Uterus (tissue), 4 donors: ENCODE data around the gene DPYSL5. TPM values are rescaled to one million over a fixed set of nuclear protein-coding genes. Genes with fewer than 3 reads are reported as not detected.

Experiments
- DNase-seq, 2 donors: peaks; one replicate each; pipeline ENCODE4 v3.0.0-alpha.2; 2019 to 2020
- H3K27ac ChIP-seq, 2 donors: fragments of 200-600 bp; sonication (generic); 1 replicate in 1 of 2; 2 replicates in 1 of 2; pipeline ENCODE4 v1.5.1; 2016 to 2018
- H3K27me3 ChIP-seq, 2 donors: fragments of 200-600 bp; sonication (generic); one replicate each; pipeline ENCODE4 v1.5.1; 2018 to 2019; ENCODE audit warnings: control low read depth in 1 of 2
- H3K36me3 ChIP-seq, 2 donors: fragments of 200-600 bp; sonication (generic); one replicate each; pipeline ENCODE4 v1.5.1; 2019; ENCODE audit warnings: control low read depth in 1 of 2
- H3K4me1 ChIP-seq, 2 donors: fragments of 200-600 bp; sonication (generic); one replicate each; pipeline ENCODE4 v1.5.1; 2018 to 2019; ENCODE audit warnings: control low read depth in 1 of 2
- H3K4me3 ChIP-seq, 2 donors: fragments of 200-600 bp; sonication (generic); 1 replicate in 1 of 2; 2 replicates in 1 of 2; pipeline ENCODE4 v1.5.1; 2018 to 2019; ENCODE audit warnings: mild to moderate bottlenecking in 1 of 2
- H3K9me3 ChIP-seq, 2 donors: fragments of 200-600 bp; sonication (generic); one replicate each; pipeline ENCODE4 v1.5.1; 2019; ENCODE audit warnings: control low read depth in 1 of 2
- POLR2A ChIP-seq, 2 donors: fragments of 450-650 bp; IDR thresholded peaks; one replicate each; pipeline ENCODE4 v1.6.1; 2016; ENCODE audit warnings: antibody characterized with exemption in 2 of 2, mild to moderate bottlenecking in 1 of 2, moderate library complexity in 1 of 2
- intact Hi-C: fragments of 100-400 bp; cut with DNase I; formaldehyde crosslinking; loops from one replicate; pipeline ENCODE4 v1.15.1; 2023; ENCODE audit warnings: low total_unique reads
- total RNA-seq, 4 donors: library from RNA; depleted of rRNA in 3 of 4; stranded (reverse); fragments of >200 nt in 3 of 4; gene quantifications; one replicate each; pipeline versions ENCODE4 v1.1.0 to v1.2.4, GENCODE V29; 2014 to 2023
- TF ChIP-seq, protein P1 (sequence below), 4 experiments: fragments of 200-600 bp in 2 of 4; fragments of 450-650 bp in 2 of 4; sonication (generic) in 2 of 4; IDR thresholded peaks; one replicate each; pipeline ENCODE4 v1.5.1; 2016 to 2019; ENCODE audit warnings: antibody characterized with exemption in 4 of 4, mild to moderate bottlenecking in 2 of 4, moderate library complexity in 1 of 4
- donor health status: DM: yes; HTN: yes; CAD: no.

DPYSL5 gene
- total RNA-seq, 4 donors from 2014 or later = 1.8 TPM; not detected in 3

GRCh38 chr2:26933431-26934334 is 85.8 kb downstream of the DPYSL5 start:
- intact Hi-C loops = no loop called here
- DNase-seq = no peak
- Histone ChIP-seq H3K4me1 (no peaks in the 10 kb centered on the region), H3K9me3 (no peaks in the 10 kb centered on the region), H3K27ac (no peak overlapping the region), H3K36me3 (no peaks in the 10 kb centered on the region), H3K4me3 (no peak overlapping the region), H3K27me3 (no peaks in the 10 kb centered on the region)
- TF ChIP-seq, protein P1, sequence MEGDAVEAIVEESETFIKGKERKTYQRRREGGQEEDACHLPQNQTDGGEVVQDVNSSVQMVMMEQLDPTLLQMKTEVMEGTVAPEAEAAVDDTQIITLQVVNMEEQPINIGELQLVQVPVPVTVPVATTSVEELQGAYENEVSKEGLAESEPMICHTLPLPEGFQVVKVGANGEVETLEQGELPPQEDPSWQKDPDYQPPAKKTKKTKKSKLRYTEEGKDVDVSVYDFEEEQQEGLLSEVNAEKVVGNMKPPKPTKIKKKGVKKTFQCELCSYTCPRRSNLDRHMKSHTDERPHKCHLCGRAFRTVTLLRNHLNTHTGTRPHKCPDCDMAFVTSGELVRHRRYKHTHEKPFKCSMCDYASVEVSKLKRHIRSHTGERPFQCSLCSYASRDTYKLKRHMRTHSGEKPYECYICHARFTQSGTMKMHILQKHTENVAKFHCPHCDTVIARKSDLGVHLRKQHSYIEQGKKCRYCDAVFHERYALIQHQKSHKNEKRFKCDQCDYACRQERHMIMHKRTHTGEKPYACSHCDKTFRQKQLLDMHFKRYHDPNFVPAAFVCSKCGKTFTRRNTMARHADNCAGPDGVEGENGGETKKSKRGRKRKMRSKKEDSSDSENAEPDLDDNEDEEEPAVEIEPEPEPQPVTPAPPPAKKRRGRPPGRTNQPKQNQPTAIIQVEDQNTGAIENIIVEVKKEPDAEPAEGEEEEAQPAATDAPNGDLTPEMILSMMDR (IDR thresholded peaks at IDR 0.05) = no peak
- TF ChIP-seq POLR2A (IDR thresholded peaks at IDR 0.05) = no peak

- no peak for DNase-seq
- Histone ChIP-seq H3K36me3 (no peaks in the 10 kb centered on the region), H3K4me3 (no peak overlapping the region), H3K27ac (no peak overlapping the region), H3K9me3 (no peaks in the 10 kb centered on the region), H3K27me3 (no peaks in the 10 kb centered on the region), H3K4me1 (no peaks in the 10 kb centered on the region)
- intact Hi-C loops = no loop called here
- TF ChIP-seq POLR2A (IDR thresholded peaks at IDR 0.05) = no peak
- TF ChIP-seq, protein P1 (IDR thresholded peaks at IDR 0.05) = no peak
Observed at GRCh38 chr2:26934335-26934724, 86.4 kb downstream of the DPYSL5 start.

DNA sequence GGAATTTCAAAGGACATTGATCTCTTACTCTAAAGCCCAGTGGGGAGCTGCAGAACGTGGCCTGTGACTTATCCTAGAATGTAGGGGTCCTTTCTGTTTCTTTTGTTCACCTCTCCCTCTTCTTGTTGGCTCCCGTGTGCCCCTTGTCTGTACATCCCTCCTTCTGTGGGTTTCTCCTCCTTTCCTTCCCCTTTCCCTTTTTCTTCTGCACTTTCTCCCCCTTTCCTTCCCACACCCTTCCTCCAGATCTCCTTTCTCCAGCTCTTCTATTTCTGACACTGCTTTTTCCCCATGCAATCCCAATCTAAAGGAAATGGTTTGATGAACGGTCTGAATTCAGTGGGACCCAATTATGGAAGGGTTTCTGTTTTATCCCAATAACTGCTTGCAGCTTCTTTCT is 87.1 kb downstream of the DPYSL5 start:
- H3K27ac ChIP-seq = no peak overlapping the region
- TF ChIP-seq, protein P1 (IDR thresholded peaks at IDR 0.05) = no peak
- TF ChIP-seq POLR2A (IDR thresholded peaks at IDR 0.05) = no peak
- no peaks in the 10 kb centered on the region for H3K36me3 ChIP-seq
- no peak overlapping the region for H3K4me3 ChIP-seq
- no peaks in the 10 kb centered on the region for H3K27me3 ChIP-seq
- intact Hi-C loops = no loop called here
- H3K4me1 ChIP-seq = no peaks in the 10 kb centered on the region
- no peak for DNase-seq
- H3K9me3 ChIP-seq = no peaks in the 10 kb centered on the region

GRCh38 chr2:26936855-26937254 is 88.9 kb downstream of the DPYSL5 start:
- H3K9me3 ChIP-seq = no peaks in the 10 kb centered on the region
- H3K4me1 ChIP-seq = no peaks in the 10 kb centered on the region
- TF ChIP-seq POLR2A (IDR thresholded peaks at IDR 0.05) = no peak
- TF ChIP-seq, protein P1 (IDR thresholded peaks at IDR 0.05) = no peak
- no peak for DNase-seq
- H3K27me3 ChIP-seq = no peaks in the 10 kb centered on the region
- intact Hi-C loops = no loop called here
- H3K36me3 ChIP-seq = no peaks in the 10 kb centered on the region
- no peak overlapping the region for H3K27ac ChIP-seq
- H3K4me3 ChIP-seq = no peak overlapping the region

DNA sequence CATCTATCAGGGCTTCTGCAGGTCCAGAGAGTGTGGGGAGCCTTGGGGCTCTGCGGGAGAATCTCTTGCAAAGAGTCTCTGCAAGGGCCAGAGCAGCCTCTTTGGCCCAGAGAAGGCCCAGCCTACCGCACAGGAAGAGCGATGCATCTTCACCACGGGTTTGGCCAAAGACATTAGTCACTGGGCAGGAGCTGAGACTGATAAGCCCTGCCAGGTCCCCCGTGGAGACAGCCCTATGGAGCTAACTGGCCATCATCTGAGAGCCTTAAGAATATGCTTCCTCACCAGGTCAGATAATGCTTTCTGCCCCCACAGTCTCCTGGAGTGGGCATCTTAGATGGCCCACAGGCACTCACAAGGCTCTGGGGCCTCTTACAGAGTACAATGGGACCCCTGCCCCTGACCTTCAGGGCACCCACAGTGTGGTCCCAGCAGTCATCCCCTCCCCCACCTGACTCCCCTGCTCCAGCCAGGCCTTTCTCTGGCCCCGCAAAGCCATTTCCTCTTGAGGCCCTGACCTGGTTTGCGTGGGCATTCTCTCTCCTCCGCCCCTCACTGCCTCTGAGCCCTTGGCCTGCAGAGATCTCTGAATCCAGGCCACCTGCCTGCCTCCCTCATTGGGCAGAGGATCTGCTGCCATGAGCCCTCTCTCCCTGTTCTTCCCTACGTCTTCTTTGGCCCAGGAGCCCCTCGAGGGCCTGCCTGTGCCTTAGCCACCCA is 90.6 kb downstream of the DPYSL5 start:
- Histone ChIP-seq H3K4me3 (no peak overlapping the region), H3K27me3 (no peaks in the 10 kb centered on the region)
- TF ChIP-seq POLR2A (IDR thresholded peaks at IDR 0.05) = no peak
- TF ChIP-seq, protein P1 (IDR thresholded peaks at IDR 0.05) = no peak

More for the DNA sequence above, 90.6 kb downstream of the DPYSL5 start:
- Histone ChIP-seq H3K27ac (no peak overlapping the region), H3K4me1 (no peaks in the 10 kb centered on the region), H3K9me3 (no peaks in the 10 kb centered on the region), H3K36me3 (no peaks in the 10 kb centered on the region)
- DNase-seq = no peak
- intact Hi-C loops = no loop called here
